Stimulated activated CD8-positive, alpha-beta memory T cell treated with anti-CD3 and anti-CD28 coated beads, Interleukin-12 subunit alpha, Interleukin-12 subunit beta, amount 100 ng/mL, for 4 hours (primary cell): ENCODE measurements around the gene SH3RF3.
"Not testable (repeated sequence)": the region's sequence is repeated elsewhere in the genome, so short reads cannot be mapped to it uniquely, and the experiment has no call there.

Experiments
- DNase-seq: peaks from one replicate; pipeline ENCODE4 v3.0.0-alpha.2; 2020; ENCODE audit warnings: low read depth

Gene SH3RF3

DNA sequence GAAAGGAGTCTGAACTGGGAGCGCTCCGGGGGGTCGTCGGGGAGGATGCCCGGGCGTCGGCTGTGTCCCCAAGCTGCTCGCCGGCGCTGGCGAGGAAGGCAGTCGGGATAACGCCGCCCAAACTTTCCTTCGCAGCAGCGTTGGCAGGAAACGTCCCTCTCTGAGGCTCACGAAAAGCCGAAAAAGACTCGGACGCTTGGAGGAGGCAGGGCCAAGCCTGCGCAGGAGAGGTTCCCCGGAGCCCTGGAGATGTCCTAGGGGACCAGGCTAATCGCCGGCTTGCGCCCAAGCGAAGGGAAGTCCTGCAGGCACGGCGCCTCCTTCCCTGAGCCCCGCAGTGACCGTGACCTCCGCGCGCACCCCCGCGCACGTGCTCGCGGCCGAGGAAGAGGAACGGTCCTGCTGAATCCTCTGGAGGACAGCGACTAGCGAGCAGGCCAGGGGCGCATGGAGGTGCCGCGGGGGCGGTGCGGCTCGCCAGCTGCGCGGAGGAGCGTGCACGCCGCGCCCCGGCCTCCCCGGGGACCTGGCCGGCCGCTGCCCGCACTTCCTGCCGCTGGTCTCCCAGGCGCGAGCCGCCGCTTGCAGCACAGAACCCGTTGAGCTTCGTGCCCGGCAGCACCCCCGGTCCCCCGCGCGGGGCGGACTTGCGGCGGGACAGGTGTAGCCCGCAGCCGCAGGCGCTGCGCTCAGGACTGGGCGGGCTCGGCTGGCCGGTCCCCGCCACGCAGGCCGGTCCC, at the start of gene SH3RF3:
TSS of gene SH3RF3 (plus strand) at position 590 of the 740 bp plus-strand sequence.
- peak; percentile 4 for DNase-seq

DNA sequence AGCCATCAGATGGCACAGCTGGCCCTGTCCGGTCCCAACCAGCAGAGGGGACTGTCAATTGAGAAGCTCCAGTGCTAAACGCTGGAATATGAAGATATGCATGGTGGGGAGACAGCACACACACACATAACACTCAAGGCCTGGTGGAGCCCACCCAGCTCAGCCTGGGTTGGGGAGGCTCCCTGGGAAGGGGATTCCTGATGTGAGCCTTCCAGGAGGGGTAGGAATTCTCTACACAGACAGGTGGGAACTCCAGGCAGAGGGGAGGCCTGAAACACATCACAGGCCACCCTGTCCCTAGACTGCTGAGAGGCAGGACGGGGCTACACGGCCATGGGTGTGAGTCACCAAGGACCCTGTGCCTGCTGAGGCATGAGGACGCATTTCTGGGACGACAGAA, 49.4 kb upstream of the SH3RF3 start:
- no peak for DNase-seq

DNA sequence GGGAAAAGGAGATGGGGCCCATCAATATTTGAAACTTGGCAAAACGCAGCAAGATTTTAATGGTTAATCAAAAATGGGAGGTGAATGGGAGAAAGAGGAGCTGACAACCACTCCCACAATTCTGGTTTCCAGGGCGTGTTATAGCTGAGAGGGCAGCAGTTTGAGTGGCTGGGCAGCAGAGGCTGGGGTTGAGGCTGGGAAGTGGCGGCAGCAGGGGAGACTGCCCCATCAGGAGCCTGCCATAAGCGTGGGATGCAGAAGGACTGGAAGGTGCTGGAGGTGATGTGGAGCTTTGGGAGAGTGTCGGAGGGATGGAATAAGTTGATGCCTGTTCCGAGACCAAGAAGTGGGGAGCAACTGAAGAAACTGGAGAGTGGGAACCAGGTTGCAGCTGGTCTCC, 48.9 kb upstream of the SH3RF3 start:
- DNase-seq: no peak

DNA sequence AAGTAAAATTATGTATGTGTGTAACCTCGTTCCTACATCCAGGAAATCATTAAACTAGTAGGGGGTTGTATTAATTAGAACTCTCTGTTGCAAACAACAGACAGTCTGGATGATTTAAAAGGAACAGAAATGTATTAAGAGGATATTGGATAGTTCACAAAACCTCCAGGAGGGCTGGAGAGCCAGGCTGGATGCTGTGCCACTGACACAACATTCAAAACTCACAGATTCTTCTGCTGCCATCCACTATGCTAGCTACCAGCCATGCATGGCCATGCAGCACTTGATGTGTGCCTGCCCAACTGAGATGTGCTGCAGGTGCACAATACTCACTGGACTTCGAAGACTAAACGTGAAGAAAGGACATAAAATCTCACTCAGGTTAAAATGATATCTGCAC, 48.2 kb upstream of the SH3RF3 start:
- DNase-seq: no peak

DNA sequence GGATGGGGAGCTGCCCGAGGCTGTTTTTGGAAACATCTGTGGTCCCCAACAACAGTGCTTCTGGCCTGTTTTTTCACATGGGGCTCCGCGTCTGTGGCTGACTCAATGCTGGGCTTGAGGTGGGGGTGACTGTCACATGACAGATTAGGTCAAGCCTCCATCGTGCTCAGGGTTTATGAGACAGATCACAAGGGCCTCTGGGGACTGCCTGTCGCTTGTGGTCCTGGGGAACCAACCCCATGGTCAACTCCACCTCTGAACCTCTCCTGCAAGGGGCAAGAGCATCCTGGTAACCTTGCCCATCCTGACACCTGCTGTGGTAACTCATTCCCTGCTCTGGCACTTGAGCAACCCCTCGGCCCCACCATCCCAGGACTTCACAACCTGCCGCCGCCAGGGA, 47.6 kb upstream of the SH3RF3 start:
- DNase-seq: no peak

DNA sequence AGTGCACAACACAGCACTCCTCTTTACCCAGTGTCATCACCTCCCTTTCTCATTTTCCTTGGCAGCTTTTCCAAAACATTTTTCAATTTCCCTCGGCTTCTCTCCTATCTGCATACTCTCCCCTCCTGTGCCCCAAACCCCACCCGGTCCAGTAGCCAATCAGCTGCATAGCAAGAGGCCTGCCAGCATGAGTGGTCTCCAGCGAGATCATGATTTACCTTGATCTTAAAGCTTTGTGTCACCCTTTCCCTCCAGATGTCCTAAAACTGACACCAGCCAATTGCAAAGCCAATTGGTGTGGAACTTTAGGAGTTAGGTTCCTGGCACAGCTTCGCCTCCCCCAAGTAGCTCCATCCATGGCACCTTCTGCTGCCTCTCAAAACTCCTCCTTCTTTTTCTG, 45.2 kb upstream of the SH3RF3 start:
- DNase-seq: no peak

DNA sequence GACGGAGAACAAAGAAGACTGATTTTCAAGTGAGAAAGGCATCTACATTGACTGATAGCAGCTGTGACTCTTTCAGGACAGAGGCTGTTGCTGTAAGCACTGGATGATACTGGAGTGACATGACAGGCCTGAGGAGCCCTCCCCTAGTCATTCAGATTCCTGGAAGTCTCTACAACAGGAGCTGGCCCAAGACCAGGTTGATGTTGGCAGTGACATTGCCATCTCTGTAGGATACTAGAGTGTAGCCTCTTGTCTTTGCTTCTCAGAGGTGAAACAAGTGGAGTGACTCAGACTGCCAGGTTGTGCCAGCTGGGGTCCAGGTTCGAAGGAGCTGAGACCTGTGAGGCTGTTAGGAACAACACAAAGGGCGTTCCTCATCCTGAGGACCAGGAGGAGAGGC, 44.7 kb upstream of the SH3RF3 start:
- DNase-seq: no peak

DNA sequence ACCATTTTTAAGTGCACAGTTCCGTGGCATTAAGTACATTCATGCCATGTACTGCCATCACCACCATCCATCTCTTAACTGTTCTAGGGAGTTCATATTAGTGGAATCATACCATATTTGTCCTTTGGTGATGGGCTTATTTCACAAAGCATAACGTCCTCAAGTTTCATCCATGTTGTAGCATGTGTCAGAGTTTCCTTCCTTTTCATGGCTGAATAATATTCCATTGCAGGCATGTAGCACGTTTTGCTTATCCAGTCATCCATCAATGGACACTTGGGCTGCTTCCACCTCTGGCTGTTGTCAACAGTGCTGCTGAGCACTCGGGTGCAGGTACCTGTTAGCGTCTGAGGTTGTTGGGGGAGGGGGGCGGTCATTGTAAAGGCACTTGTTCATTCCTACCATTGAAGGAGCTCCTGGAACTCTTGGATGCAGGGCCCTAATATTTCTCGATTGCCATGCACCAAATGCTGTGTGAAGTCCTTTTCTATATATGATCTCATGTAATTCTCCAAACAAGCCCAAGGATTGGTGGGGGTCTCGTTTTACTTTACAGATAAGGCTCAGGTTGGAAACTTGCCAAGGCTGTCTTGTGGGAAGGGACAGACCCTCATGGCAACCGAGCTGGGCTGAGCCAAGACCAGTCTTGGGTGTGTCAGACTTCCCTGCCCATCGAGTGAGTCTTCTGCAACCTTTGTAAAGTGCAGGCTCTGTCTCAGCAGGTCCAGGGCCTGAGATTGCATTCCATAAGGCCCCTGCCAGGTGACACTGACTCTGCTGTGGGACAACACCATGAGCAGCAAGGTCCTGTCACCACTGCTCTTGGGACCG, 42.9 kb upstream of the SH3RF3 start:
- DNase-seq: no peak

DNA sequence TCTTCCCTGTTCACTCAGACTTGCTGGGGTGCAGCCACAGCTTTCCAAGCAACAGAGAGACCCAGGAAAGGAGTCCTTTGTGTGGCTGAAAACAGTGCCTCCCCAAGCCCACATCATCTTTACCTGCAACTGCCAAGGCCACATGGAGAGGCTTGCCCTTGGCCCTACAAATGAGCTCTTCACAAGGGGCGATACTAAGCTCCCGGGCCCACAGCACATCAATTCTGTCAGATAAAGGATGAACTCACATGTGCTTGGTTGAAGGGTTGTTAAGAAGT, 42.3 kb upstream of the SH3RF3 start:
- DNase-seq: no peak

DNA sequence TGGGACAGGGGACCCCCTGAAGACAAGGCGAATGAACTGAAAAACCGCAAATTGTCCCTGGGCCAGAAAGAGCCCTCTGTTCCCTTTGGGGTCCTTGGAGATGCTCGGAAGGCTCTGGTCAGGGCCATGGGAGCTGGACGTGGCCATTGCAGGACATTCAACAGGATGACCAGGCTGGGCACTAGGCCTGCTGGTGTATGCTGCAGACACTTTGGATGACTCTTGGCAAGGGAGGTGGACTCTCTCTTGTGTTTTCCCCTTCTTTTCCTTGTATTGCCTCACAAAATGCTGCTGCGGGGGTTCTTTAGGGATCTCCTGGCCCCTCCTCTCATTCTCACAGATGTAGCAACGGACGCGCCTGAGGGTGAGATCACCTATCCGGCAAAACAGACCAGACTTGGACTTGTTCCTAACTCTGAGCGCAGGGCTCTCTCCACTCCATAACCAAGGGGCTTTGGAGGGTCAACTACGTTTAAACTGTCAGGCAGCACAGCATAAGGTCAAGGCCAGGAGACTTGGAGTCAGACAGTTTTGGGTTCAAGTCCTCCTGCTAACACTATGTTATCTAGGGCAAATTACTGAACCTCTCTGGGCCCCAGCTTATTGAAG, 41.8 kb upstream of the SH3RF3 start:
- DNase-seq: no peak

DNA sequence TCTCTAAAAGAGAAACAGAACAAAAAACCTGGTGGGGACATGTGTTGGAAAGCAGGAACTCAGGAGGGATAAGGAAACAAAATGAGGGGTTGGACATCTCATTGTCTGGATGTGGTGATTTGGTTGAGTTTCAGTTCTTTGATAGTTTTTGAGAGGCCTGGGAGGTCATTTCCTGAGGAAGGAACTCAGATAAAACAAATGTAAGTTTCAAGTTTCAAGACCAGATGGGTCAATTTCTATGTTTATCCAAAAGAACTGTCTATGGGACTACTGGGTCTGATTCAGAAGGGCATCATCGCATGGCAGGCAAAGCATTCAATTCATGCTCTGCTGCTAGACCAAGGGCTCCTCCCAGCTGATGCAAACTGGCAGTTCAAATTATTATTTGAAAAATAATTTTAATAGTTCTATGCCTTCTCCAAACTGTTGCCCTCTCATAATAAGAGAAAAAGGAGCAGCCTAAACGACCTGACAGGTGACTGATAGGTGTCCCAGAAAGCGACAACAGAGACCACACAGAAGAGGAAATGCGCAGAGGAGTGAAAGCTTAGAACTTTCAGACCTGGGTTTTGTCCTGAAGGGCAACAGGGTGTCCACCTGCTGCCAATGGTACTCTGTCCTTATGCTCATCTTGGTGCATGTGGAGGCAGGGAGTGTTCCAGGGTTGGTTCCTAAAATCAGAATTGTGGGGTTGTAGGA, 39.3 kb upstream of the SH3RF3 start:
- no peak for DNase-seq

DNA sequence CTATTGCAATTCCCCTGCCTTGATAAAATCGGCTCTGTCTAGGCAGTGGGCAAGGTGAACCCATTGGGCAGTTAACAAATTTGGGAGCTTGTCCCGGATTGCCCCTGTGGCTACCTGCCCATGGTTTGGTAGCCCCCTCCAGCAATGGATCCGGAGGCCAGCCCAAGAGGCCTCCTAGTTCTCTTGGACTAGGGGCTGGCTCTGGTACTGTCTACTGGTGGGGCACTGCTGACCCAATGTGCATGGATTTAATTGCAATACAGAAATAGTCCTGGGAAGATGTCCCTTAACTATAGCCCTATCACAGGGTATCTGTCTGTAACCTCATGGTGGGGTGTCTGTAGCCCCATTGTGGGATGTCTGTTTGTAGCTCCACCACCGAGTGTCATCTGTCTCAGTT, 37.5 kb upstream of the SH3RF3 start:
- no peak for DNase-seq

DNA sequence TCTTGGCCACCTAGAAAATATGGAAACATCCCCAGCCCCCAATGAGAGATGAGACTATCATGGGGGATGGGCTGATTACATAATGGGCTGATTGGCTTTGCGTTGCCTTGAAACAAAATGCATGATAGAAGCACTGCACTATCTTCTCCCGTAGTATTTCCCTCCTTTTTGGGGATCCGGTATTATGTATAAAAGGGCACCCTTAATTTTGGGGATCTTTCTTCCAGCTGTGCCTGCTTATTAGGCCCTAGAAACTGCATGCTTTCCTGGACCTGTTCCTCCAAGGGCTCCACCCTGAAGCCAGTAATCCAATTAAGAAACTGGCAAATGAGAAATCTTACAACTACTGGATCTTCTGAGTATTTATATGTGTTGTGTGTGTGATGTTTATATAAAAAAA, 34.9 kb upstream of the SH3RF3 start:
- no peak for DNase-seq

DNA sequence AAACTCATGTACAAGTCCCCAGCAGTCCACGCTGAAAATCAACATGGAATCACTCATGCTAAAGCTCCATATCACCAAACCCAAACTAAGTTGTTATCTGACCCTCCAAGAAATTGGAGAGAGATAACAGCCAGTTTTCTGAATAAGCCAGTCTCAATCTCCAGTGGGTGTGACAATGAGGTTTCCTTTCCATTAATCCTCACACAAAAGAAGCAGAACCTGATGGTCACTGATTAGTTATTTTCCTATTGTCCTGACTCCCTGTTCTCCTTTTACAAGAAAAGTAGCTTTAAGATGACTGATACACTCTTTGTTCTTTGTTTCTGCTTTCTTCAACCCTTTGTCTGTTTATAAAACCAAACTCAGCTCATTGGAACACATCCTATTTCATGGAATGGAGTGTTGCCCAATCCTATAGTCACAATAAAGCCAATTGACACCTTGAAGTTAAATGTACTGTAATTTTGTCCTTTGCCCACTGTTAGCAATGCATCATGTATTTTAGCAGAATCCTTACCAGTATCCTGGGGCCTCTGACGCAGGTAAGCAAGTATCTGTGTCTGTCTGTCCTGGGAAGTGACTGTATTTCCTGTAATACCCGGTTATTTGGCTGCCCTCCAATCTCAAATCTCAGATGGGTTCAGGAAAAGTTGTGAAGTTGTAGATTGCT, 30.6 kb upstream of the SH3RF3 start:
- no peak for DNase-seq

DNA sequence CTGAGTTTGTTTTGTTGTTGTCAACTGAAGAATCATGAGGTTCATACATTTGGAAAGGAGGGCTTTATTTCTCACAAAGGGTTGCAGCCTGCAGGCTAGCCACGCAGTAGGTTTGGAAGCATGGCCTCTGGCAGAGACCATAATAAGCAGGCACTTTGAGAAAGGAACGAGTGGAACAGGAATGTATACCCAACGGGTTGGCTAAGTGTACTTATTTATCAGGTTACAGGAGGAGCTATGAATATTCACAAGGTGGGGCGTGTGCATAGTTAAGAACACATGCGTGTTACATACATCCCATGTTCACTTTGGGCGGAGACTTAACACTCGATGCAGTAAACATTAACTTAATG, 30.1 kb upstream of the SH3RF3 start:
- DNase-seq: no peak

DNA sequence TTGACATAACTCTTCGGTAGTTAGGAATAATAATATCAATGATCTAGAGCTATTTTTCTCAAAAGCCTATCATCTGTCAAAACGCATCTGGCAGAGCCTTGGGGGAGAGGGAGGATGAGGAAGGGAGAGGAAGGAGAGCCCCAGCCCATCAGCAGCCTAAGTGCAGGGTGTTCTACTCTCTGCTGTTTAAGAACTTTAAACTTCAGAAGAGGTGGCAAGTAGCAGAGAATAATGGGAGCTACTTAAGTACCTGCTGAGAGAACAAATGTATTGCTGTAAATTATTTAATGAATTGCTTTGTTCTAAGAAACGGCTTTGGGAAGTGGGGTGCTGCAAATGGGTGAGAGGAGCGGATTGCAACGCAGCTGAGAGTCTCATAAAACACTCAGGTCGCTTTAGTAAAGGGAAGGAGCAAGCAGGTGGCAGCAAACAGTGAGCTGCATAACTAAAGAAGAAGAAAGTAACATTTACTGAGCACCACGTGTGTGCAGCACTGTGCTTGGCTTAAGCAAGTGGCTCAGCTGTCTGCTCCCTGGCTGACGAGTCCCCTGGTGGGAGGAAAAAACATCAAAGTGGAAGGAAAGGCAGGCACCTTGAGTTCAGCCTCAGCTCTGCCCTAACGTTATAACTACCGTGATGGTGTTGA, 26.3 kb upstream of the SH3RF3 start:
- DNase-seq: no peak

DNA sequence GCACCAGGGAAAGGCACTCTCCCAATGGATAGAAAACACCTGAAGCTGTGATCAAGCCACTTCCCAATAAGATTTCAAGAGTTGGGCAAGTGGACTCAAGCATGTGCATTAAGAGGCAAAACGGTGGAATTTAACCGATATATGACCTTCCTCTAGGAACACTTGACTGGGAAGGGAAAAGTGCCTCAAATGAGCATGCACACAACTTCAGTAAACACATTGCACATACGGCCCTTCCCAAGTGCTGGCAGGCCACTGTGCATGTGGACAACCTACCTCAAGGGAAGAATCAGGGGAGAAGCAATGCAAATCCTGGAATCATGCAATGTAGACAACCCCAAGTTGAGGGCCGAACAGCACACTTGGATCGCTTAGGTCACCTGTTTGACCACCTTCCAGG, 23.9 kb upstream of the SH3RF3 start:
- DNase-seq: no peak

DNA sequence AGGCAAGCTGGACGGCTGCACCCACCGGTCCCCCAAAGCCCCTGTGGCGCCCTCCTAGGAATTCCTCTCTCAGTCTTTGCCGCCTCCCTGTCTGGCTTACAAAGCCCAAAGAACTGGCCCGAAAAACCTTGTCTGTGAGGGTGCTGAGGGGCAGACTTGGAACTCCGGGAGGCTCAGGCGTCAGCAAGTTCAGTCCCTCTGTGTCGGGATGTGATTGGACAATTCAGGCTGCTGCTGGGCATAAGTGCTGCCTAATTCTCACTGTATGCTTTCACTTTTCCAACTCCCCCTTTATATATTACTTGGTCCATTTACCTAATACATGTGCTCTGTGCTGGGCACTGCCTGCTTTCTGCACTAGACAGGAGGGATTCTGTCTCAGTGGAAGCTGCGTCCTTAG, 20.3 kb upstream of the SH3RF3 start:
- DNase-seq: no peak

DNA sequence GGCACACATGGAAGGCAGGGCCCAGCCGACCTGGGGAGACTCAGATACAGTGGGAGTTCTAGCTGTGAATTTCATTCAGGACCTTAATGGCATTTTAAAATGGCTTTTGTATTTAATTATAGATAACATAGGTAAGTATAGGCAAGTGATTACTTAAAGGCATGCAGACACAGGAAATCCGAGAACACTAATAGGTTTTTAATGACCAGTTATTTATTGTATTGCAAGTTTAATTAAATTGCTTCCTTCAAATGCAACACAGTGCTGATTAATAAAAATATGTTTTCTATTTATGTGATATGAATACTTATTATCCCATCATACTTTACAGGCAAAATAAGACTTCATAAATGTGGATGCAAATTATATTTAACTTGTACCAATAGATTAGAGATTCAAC, 19.7 kb upstream of the SH3RF3 start:
- no peak for DNase-seq

DNA sequence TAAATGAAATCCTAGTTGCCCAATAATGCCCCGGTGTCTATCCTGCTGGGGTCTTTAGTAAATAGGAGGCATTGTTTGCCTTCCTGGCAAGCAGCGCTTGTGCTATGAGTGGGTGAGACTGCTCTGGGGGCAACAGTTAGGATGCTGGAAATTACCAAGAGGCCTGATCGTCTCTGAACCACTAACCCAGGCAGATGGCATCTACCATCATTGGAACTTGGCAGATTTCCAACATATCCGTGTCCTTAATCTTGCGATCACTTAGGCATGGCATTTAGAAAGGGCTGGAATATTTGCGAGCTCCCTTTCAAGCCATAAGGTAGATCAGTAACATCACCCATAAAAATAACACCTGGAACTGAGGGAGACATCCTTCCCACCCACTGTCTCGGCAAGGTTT, 18.8 kb upstream of the SH3RF3 start:
- no peak for DNase-seq

DNA sequence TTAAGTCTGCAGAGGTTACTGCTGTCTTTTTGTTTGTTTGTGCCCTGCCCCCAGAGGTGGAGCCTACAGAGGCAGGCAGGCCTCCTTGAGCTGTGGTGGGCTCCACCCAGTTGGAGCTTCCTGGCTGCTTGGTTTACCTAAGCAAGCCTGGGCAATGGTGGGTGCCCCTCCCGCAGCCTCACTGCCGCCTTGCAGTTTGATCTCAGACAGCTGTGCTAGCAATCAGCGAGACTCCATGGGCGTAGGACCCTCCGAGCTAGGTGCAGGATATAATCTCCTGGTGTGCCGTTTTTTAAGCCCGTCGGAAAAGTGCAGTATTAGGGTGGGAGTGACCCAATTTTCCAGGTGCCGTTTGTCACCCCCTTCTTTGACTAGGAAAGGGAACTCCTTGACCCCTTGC, 11.8 kb upstream of the SH3RF3 start:
- not testable (repeated sequence) for DNase-seq

DNA sequence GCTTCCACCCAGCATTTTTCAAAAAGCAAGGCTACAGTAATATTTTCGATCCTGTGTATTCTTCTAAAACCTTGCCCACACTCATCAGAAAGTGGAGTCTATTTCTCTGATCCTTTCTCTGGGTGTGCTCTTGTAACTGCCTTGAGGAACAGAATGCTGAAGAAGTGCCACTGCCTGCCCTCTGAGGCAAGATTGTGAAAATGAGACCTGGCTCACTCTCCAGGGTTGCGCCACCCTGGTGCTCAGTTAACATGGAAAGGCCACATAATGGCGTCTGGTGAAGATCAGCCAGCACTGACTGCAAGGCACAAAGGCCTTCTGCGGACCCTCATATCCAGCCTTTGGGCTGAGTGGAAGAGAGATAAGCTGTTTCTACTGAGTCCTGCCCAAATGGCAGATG, 11.2 kb upstream of the SH3RF3 start:
- no peak for DNase-seq
